Suprapubic skin (tissue), 4 donors: ENCODE results near the gene OPN3. TPM values are rescaled to one million over a fixed set of nuclear protein-coding genes. Genes with fewer than 3 reads are reported as not detected.

ENCODE experiments used
- DNase-seq, 2 donors: peaks; one replicate each; pipeline ENCODE4 v3.0.0-alpha.2; 2019; ENCODE audit warnings: low spot score in 2 of 2
- H3K27ac ChIP-seq: fragments of 200-600 bp; sonication (generic); one replicate; pipeline ENCODE4 v1.5.1; 2019
- H3K27me3 ChIP-seq: fragments of 200-600 bp; sonication (generic); one replicate; pipeline ENCODE4 v1.5.1; 2019
- H3K36me3 ChIP-seq: fragments of 200-600 bp; sonication (generic); one replicate; pipeline ENCODE4 v1.5.1; 2019
- H3K4me1 ChIP-seq: fragments of 200-600 bp; sonication (generic); one replicate; pipeline ENCODE4 v1.5.1; 2019
- H3K4me3 ChIP-seq: fragments of 200-600 bp; sonication (generic); one replicate; pipeline ENCODE4 v1.5.1; 2019; ENCODE audit warnings: mild to moderate bottlenecking
- H3K9me3 ChIP-seq: fragments of 200-600 bp; sonication (generic); one replicate; pipeline ENCODE4 v1.5.1; 2019
- CTCF ChIP-seq, 2 donors: fragments of 200-600 bp in 1 of 2; fragments of 450-650 bp in 1 of 2; sonication (generic) in 1 of 2; IDR thresholded peaks; one replicate each; pipeline ENCODE4 v1.5.1; 2016 to 2019; ENCODE audit warnings: antibody characterized with exemption in 2 of 2, mild to moderate bottlenecking in 1 of 2, moderate library complexity in 1 of 2
- EP300 ChIP-seq: sonication (generic); formaldehyde crosslinking; IDR thresholded peaks from one replicate; pipeline ENCODE4 v1.6.1; 2017; ENCODE audit warnings: antibody characterized with exemption
- POLR2A ChIP-seq, 2 donors: fragments of 450-650 bp; IDR thresholded peaks; one replicate each; pipeline ENCODE4 v1.6.1; 2017; ENCODE audit warnings: antibody characterized with exemption in 2 of 2, mild to moderate bottlenecking in 2 of 2, moderate library complexity in 2 of 2
- POLR2AphosphoS5 ChIP-seq, 3 donors: sonication (generic); formaldehyde crosslinking; IDR thresholded peaks; one replicate each; pipeline ENCODE4 v1.6.1; 2017; ENCODE audit warnings: antibody characterized with exemption in 3 of 3
- WGBS: methylation state at CpG from one replicate; pipeline ENCODE4 v1.1.5; 2018; 5-methylcytosine and 5-hydroxymethylcytosine counted together
- total RNA-seq, 4 donors: library from RNA; depleted of rRNA; stranded (reverse); fragments of >200 nt; gene quantifications; one replicate each; pipeline ENCODE4 v1.1.0, GENCODE V29; 2016

Gene OPN3
- total RNA-seq, 4 donors from 2014 or later = 16.9 to 41.8 (median 28.4) TPM

DNA sequence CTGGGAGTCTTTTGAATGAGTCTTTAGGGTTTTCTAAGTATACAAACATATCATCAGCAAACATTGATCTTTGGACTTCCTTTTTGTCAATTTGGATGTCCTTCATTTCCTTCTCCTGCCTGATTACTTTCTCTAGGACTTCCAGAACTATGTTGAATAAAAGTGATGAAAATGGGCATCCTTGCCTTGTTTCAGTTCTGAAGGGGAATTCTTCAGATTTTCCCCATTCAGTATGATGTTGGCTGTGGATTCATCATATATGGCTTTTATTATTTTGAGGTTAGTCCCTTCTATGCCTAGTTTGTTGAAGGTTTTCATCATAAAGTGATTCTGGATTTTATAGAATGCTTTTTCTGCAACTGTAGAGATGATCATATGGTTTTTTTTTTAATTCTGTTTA is 66.0 kb downstream of the OPN3 start:
- H3K4me3 ChIP-seq = no peak overlapping the region
- H3K27ac ChIP-seq = no peak overlapping the region
- H3K27me3 ChIP-seq = no peaks in the 10 kb centered on the region
- H3K36me3 ChIP-seq = no peaks in the 10 kb centered on the region
- TF ChIP-seq EP300 (no peak), POLR2AphosphoS5 (IDR thresholded peaks at IDR 0.05) (no peak), CTCF (IDR thresholded peaks at IDR 0.05) (no peak), POLR2A (IDR thresholded peaks at IDR 0.05) (no peak)
- no peaks in the 10 kb centered on the region for H3K4me1 ChIP-seq
- H3K9me3 ChIP-seq = no peaks in the 10 kb centered on the region
- DNase-seq = no peak

GRCh38 chr1:241569848-241570247 is 70.3 kb downstream of the OPN3 start:
- 88% methylated on average over 2 of the region's 2 CpGs for WGBS
- DNase-seq = no peak
- H3K27ac ChIP-seq = no peak overlapping the region
- no peaks in the 10 kb centered on the region for H3K4me1 ChIP-seq
- no peaks in the 10 kb centered on the region for H3K9me3 ChIP-seq
- no peak overlapping the region for H3K4me3 ChIP-seq
- H3K36me3 ChIP-seq = no peaks in the 10 kb centered on the region
- no peak for TF ChIP-seq CTCF (IDR thresholded peaks at IDR 0.05)
- no peak for TF ChIP-seq POLR2A (IDR thresholded peaks at IDR 0.05)
- no peak for TF ChIP-seq EP300
- no peak for TF ChIP-seq POLR2AphosphoS5 (IDR thresholded peaks at IDR 0.05)
- H3K27me3 ChIP-seq = no peaks in the 10 kb centered on the region

- Histone ChIP-seq H3K4me1 (no peaks in the 10 kb centered on the region), H3K9me3 (no peaks in the 10 kb centered on the region), H3K4me3 (no peak overlapping the region), H3K36me3 (no peaks in the 10 kb centered on the region), H3K27me3 (no peaks in the 10 kb centered on the region), H3K27ac (no peak overlapping the region)
- no peak for DNase-seq
- 89% methylated on average over 3 of the region's 3 CpGs for WGBS
- TF ChIP-seq CTCF (IDR thresholded peaks at IDR 0.05) (no peak), EP300 (no peak), POLR2A (IDR thresholded peaks at IDR 0.05) (no peak), POLR2AphosphoS5 (IDR thresholded peaks at IDR 0.05) (no peak)
These were observed 79.4 kb downstream of the OPN3 start for GRCh38 chr1:241560849-241561187.

GRCh38 chr1:241560146-241560848 is 79.9 kb downstream of the OPN3 start:
- H3K27me3 ChIP-seq = no peaks in the 10 kb centered on the region
- WGBS = 74% methylated on average over 4 of the region's 4 CpGs
- H3K36me3 ChIP-seq = no peaks in the 10 kb centered on the region
- no peaks in the 10 kb centered on the region for H3K9me3 ChIP-seq
- H3K27ac ChIP-seq = no peak overlapping the region
- TF ChIP-seq CTCF (IDR thresholded peaks at IDR 0.05) = no peak
- no peak for TF ChIP-seq POLR2A (IDR thresholded peaks at IDR 0.05)
- no peak for TF ChIP-seq EP300
- TF ChIP-seq POLR2AphosphoS5 (IDR thresholded peaks at IDR 0.05) = no peak
- H3K4me1 ChIP-seq = no peaks in the 10 kb centered on the region
- H3K4me3 ChIP-seq = no peak overlapping the region
- no peak for DNase-seq

DNA sequence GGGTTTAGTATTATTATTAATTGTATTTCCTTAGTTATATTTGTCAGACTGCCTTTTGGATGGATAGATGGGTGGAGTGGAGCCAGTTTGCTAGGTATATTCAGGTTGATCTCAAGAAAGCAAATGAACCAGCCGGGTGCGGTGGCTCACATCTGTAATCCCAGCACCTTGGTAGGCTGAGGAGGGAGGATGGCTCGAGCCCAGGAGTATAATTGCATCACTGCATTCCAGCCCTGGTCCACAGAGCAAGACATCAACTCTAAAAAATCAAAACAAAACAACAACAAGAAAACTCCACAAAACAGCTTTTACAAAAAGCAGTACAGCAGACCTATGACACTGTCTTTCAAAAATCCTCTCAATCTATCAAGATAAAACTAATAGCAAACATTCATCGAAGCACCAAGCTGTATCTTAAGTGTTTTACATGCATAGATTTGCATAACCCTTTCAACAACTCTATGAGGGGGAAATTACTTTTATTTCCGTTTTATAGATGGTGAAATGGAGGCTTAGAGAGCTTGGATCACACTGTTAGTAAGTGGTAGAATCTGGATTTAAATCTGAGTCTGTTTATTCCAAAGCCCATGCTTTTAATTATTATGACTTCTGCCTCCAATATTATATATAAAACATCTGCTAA is 82.5 kb downstream of the OPN3 start:
- WGBS = 66% methylated on average over 5 of the region's 5 CpGs

More for the DNA sequence above, 82.5 kb downstream of the OPN3 start:
- TF ChIP-seq CTCF (IDR thresholded peaks at IDR 0.05) (no peak), POLR2A (IDR thresholded peaks at IDR 0.05) (no peak), EP300 (no peak), POLR2AphosphoS5 (IDR thresholded peaks at IDR 0.05) (no peak)
- no peaks in the 10 kb centered on the region for H3K27me3 ChIP-seq
- no peak for DNase-seq
- no peak overlapping the region for H3K4me3 ChIP-seq
- H3K9me3 ChIP-seq = no peaks in the 10 kb centered on the region
- H3K36me3 ChIP-seq = no peaks in the 10 kb centered on the region
- H3K27ac ChIP-seq = no peak overlapping the region
- no peaks in the 10 kb centered on the region for H3K4me1 ChIP-seq
